Neural cell (in vitro differentiated cells): ENCODE results near the gene USP36. TPM values are rescaled to one million over a fixed set of nuclear protein-coding genes. Genes with fewer than 3 reads are reported as not detected.

Experiments
- H2AFZ ChIP-seq: fragments of 200-600, 300-800 bp; sonication (generic), shearing (Covaris generic); 2 replicates; pipeline ENCODE4 v1.6.0; 2014; ENCODE audit warnings: low read depth, mild to moderate bottlenecking, antibody characterized with exemption, low read length, moderate library complexity
- H3F3A ChIP-seq: fragments of 200-600 bp; shearing (Covaris generic); 2 replicates; pipeline ENCODE4 v1.6.1; 2016; ENCODE audit warnings: mild to moderate bottlenecking, moderate library complexity, mixed read lengths, antibody characterized with exemption, low read length; ENCODE audit not compliant: insufficient read depth, poor library complexity, severe bottlenecking
- H3K27ac ChIP-seq: fragments of 200-600, 300-800 bp; sonication (generic), shearing (Covaris generic); 2 replicates; pipeline ENCODE4 v1.5.1; 2014; ENCODE audit warnings: mild to moderate bottlenecking, low read length, moderate library complexity
- H3K27me3 ChIP-seq: fragments of 300-800, 200-600 bp; sonication (generic), shearing (Covaris generic); 2 replicates; pipeline ENCODE4 v1.6.0; 2014; ENCODE audit warnings: mild to moderate bottlenecking, low read depth, low read length, moderate library complexity; ENCODE audit not compliant: insufficient read depth
- H3K36me3 ChIP-seq: fragments of 300-800, 200-600 bp; sonication (generic), shearing (Covaris generic); 2 replicates; pipeline ENCODE4 v1.5.1; 2014; ENCODE audit warnings: mild to moderate bottlenecking, antibody characterized with exemption, low read length, moderate library complexity; ENCODE audit not compliant: insufficient read depth
- H3K4me2 ChIP-seq: fragments of 300-800, 200-600 bp; sonication (generic), shearing (Covaris generic); 2 replicates; pipeline ENCODE4 v1.6.0; 2014; ENCODE audit warnings: mild to moderate bottlenecking, low read length
- H3K4me3 ChIP-seq: fragments of 300-800, 200-600 bp; sonication (generic), shearing (Covaris generic); 2 replicates; pipeline ENCODE4 v1.5.1; 2014; ENCODE audit warnings: mild to moderate bottlenecking, low read length, moderate library complexity
- H3K79me2 ChIP-seq: fragments of 200-600 bp; shearing (Covaris generic); replicated peaks from 2 replicates; pipeline ENCODE4 v1.6.0; 2014; ENCODE audit warnings: mild to moderate bottlenecking, low read length, moderate library complexity; ENCODE audit not compliant: insufficient read depth
- H3K9ac ChIP-seq: fragments of 300-800, 200-600 bp; sonication (generic), shearing (Covaris generic); 2 replicates; pipeline ENCODE4 v1.6.1; 2016; ENCODE audit warnings: mild to moderate bottlenecking, low read length, mixed read lengths
- H3K9me2 ChIP-seq: fragments of 200-600 bp; shearing (Covaris generic); 2 replicates; pipeline ENCODE4 v1.6.1; 2016; ENCODE audit warnings: mild to moderate bottlenecking, low read length, mixed read lengths; ENCODE audit not compliant: insufficient read depth
- H3K9me3 ChIP-seq: fragments of 200-600, 300-800 bp; sonication (generic), shearing (Covaris generic); 2 replicates; pipeline ENCODE4 v1.6.1; 2016; ENCODE audit warnings: mild to moderate bottlenecking, mixed run types, low read length, moderate library complexity, mixed read lengths
- H4K20me1 ChIP-seq: fragments of 200-600 bp; shearing (Covaris generic); 2 replicates; pipeline ENCODE4 v1.6.1; 2016; ENCODE audit warnings: mild to moderate bottlenecking, mixed run types; ENCODE audit not compliant: insufficient read depth
- CTCF ChIP-seq: fragments of 450-650 bp; IDR thresholded peaks from 2 replicates; pipeline ENCODE4 v1.5.1; 2014; ENCODE audit warnings: antibody characterized with exemption, mild to moderate bottlenecking, moderate library complexity; ENCODE audit not compliant: poor library complexity, severe bottlenecking
- EP300 ChIP-seq: fragments of 450-650 bp; conservative IDR thresholded peaks from 2 replicates; pipeline ENCODE4 v1.6.1; 2014; ENCODE audit warnings: antibody characterized with exemption, mild to moderate bottlenecking, moderate library complexity; ENCODE audit not compliant: poor library complexity, severe bottlenecking
- EZH2 ChIP-seq: fragments of 200-600, 300-800 bp; shearing (Covaris generic), sonication (generic); IDR thresholded peaks from 2 replicates; pipeline ENCODE4 v1.6.1; 2014; ENCODE audit warnings: antibody characterized with exemption, low read length, borderline replicate concordance, mild to moderate bottlenecking; ENCODE audit not compliant: insufficient read depth, poor library complexity, severe bottlenecking
- MXI1 ChIP-seq: fragments of 450-650 bp; conservative IDR thresholded peaks from 2 replicates; pipeline ENCODE4 v1.6.1; 2014; ENCODE audit warnings: antibody characterized with exemption, mild to moderate bottlenecking; ENCODE audit not compliant: poor library complexity, severe bottlenecking
- POLR2AphosphoS5 ChIP-seq: IDR thresholded peaks from 2 replicates; pipeline ENCODE4 v1.6.1; 2012
- RAD21 ChIP-seq: fragments of 450-650 bp; conservative IDR thresholded peaks from 2 replicates; pipeline ENCODE4 v1.6.1; 2014; ENCODE audit warnings: antibody characterized with exemption, mild to moderate bottlenecking, moderate library complexity
- REST ChIP-seq: IDR thresholded peaks from 2 replicates; pipeline ENCODE4 v1.6.1; 2012; ENCODE audit warnings: borderline replicate concordance
- SMC3 ChIP-seq: fragments of 450-650 bp; conservative IDR thresholded peaks from 2 replicates; pipeline ENCODE4 v1.6.1; 2014; ENCODE audit warnings: antibody characterized with exemption, mild to moderate bottlenecking, moderate library complexity; ENCODE audit not compliant: poor library complexity
- TAF1 ChIP-seq: IDR thresholded peaks from 2 replicates; pipeline ENCODE4 v1.6.1; 2012; ENCODE audit warnings: low read depth
- polyA plus RNA-seq: library from polyadenylated mRNA; depleted of rRNA; stranded (reverse); fragments of >200 nt; gene quantifications from 2 replicates; pipeline ENCODE4 v1.2.3, GENCODE V29; 2014

Gene USP36
- polyA plus RNA-seq, 1 donor from 2014 or later: 14.4 TPM

GRCh38 chr17:78746263-78746948 is 94.2 kb downstream of the USP36 start:
- Histone ChIP-seq H3K9me2 (no peaks in the 10 kb centered on the region), H3F3A (no peaks in the 10 kb centered on the region), H3K27ac (no peak overlapping the region), H3K36me3 (no peaks in the 10 kb centered on the region), H3K79me2 (peaks cover 12% of the 10 kb centered on the region), H2AFZ (no peak overlapping the region), H3K4me3 (no peak overlapping the region), H4K20me1 (no peaks in the 10 kb centered on the region), H3K4me2 (no peak overlapping the region), H3K9ac (no peak overlapping the region), H3K27me3 (no peaks in the 10 kb centered on the region), H3K9me3 (no peaks in the 10 kb centered on the region)
- TF ChIP-seq RAD21 (no peak), POLR2AphosphoS5 (no peak), SMC3 (no peak), TAF1 (no peak), MXI1 (no peak), EP300 (no peak), REST (no peak), CTCF (no peak), EZH2 (no peak)

Other genes with a start within 250 kb of the USP36 start
- gene CYTH1, start 58.5 kb downstream of the USP36 start, polyA plus RNA-seq: 120 and 131 TPM in 2 replicates
- gene CEP295NL, start 62.4 kb upstream of the USP36 start, polyA plus RNA-seq: not detected in 2 replicates
- gene TIMP2, start 84.6 kb upstream of the USP36 start, polyA plus RNA-seq: 25.6 and 26.7 TPM in 2 replicates
- 5.4 and 14.7 TPM in 2 replicates for gene LGALS3BP, start 139.1 kb upstream of the USP36 start, polyA plus RNA-seq
- 17.7 and 25.7 TPM in 2 replicates for gene CANT1, start 168.9 kb upstream of the USP36 start, polyA plus RNA-seq
- gene C1QTNF1, start 183.4 kb upstream of the USP36 start, polyA plus RNA-seq: 0.16 and 0.30 TPM in 2 replicates
- gene ENGASE, start 234.0 kb upstream of the USP36 start, polyA plus RNA-seq: 13.0 and 19.8 TPM in 2 replicates